22Rv1 (cell line): ENCODE measurements around the gene GIMAP7.

Source experiments
- ZFX ChIP-seq: fragments of 450-650 bp; IDR thresholded peaks from 2 replicates; pipeline ENCODE4 v1.6.1; 2017; ENCODE audit warnings: antibody characterized with exemption, borderline replicate concordance
- TF ChIP-seq, protein P1 (sequence below): fragments of 450-650 bp; IDR thresholded peaks from 2 replicates; pipeline ENCODE4 v1.5.1; 2017; ENCODE audit warnings: mild to moderate bottlenecking

DNA sequence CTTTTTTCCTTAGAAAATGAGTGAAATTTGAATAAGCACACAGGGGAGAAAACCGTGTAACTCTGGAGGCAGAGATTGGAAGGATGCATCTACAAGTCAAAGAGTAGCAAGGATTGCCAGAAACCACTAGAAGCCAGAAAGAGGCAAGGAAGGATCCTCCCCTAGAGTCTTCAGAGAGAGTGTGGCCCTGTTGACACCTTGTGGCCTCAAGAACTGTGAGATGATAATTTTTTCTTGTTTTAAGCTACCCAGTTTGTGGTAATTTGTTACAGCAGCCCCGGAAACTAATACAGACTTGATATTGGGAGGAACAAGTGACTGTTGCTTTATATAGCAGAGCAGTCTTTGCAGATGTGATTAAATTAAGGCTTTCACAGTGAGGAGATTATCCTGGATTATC, 3.6 kb upstream of the GIMAP7 start:
- TF ChIP-seq ZFX = no peak
- TF ChIP-seq, protein P1, sequence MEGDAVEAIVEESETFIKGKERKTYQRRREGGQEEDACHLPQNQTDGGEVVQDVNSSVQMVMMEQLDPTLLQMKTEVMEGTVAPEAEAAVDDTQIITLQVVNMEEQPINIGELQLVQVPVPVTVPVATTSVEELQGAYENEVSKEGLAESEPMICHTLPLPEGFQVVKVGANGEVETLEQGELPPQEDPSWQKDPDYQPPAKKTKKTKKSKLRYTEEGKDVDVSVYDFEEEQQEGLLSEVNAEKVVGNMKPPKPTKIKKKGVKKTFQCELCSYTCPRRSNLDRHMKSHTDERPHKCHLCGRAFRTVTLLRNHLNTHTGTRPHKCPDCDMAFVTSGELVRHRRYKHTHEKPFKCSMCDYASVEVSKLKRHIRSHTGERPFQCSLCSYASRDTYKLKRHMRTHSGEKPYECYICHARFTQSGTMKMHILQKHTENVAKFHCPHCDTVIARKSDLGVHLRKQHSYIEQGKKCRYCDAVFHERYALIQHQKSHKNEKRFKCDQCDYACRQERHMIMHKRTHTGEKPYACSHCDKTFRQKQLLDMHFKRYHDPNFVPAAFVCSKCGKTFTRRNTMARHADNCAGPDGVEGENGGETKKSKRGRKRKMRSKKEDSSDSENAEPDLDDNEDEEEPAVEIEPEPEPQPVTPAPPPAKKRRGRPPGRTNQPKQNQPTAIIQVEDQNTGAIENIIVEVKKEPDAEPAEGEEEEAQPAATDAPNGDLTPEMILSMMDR = no peak
